Measurements from ENCODE around the gene OR10A5. TPM values are rescaled to one million over a fixed set of nuclear protein-coding genes. Genes with fewer than 3 reads are reported as not detected.

Gene OR10A5, protein sequence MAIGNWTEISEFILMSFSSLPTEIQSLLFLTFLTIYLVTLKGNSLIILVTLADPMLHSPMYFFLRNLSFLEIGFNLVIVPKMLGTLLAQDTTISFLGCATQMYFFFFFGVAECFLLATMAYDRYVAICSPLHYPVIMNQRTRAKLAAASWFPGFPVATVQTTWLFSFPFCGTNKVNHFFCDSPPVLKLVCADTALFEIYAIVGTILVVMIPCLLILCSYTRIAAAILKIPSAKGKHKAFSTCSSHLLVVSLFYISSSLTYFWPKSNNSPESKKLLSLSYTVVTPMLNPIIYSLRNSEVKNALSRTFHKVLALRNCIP
- not detected in 2 replicates for total RNA-seq

DNA sequence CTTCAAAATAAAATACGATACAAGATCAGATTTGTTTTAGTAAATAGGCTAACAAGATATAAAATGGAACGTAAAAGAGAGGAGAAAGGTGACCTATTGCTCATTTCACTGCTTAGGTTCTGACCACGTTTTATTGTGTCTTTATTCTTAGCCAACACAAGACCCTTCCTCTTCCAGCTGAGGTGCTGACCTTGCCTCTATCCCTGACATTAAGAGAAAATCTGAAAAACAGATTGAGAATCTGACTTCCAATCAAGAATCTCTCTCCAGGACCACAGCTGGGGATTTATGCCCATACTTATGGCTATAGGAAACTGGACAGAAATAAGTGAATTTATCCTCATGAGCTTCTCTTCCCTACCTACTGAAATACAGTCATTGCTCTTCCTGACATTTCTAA is at the start of gene OR10A5:
OR10A5 (plus strand) TSS at position 301 of the 400 bp plus-strand sequence; CDS start at position 301, 0 bp downstream.

DNA sequence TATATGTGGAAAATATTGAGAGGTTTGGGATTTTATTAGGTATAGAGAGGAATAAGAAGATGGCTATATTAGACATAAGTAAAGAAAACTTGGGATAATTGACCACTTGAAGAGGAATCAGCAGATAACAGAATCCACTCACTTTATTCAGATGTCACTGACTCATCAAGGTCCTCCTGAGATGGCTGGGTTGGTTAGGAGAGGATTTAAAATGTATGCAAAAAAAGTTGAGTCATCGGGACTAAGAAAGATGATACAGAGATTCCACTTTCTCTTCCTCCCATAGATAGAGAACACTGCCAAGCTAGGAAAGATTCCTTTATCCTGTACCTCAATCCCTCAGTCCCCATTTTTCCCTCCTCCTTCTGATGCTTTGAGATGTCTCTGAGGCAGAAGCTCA is 46.1 kb upstream of the OR10A5 start, which contains the start of gene OR6A2:
OR6A2 (minus strand) TSS at position 288 of the 400 bp plus-strand sequence. CDS start 3,981 bp downstream, outside the sequence.

DNA sequence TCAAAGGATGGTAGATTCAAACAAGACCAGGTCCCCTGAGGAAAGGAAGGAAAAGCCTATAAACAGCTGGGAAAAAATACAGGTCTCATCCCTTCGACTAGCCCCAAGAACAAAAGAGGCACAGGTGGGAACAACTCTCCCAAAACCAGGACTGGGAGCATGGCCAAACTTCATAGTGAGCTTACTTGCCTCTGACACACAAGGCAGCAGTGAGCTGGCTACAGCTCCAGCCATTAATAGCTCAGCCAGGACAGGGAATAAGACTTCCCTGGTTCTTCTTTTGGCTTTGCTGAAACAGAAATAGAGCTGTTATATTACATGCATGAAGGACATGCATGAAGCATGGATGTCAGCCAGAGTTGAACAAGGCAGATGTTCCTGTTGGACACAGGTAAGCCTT is 17.5 kb downstream of the OR10A5 start, which contains the start of gene OR10A2:
OR10A2 (plus strand) TSS at position 97 of the 400 bp plus-strand sequence. CDS start 6,698 bp downstream, outside the sequence.

DNA sequence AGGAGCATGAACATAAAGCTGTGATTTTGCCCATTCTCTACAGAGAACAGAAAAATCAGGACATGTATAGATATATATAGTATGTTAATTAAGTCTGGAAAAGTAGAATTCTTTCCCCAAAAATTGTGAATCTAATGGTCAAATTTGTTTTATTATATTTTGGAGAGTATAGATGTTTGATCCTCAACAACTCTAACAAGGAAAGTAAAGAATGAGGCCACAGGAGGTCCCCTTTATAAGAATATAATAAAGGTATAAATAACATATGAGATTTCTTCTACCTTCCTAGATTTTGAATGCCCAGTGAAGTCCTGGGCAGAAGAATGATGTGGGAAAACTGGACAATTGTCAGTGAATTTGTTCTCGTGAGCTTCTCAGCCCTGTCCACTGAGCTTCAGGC is 30.8 kb downstream of the OR10A5 start, which contains the start of gene OR10A4:
OR10A4 (plus strand) TSS at position 301 of the 400 bp plus-strand sequence; CDS start at position 324, 23 bp downstream.

DNA sequence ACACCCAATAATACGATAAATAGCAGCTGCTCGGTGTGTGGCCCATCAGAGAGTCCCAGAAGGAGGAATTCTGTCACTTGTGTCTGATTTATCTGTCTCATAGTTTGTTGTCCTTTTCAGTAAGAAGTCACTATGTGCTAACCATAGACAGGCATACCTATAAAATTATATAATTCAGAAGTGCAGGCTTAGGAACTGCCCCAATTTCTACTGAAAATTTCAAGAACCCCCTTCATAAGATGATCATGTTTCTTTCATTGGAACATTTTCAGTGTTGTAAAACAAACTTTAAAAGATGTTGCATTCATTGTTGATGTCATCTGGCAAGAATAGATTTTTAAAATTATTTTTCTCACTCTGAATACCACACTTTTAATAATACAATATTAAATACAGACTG is 46.9 kb downstream of the OR10A5 start, which contains the start of gene OR2D2:
OR2D2 (minus strand) TSS at position 101 of the 400 bp plus-strand sequence; CDS start at position 101, 0 bp downstream.

Other genes with a start within 250 kb of the OR10A5 start
- gene RRP8, start 242.1 kb upstream of the OR10A5 start, total RNA-seq = 12.5 and 12.8 TPM in 2 replicates
- gene ILK, start 241.9 kb upstream of the OR10A5 start, total RNA-seq = 216 and 230 TPM in 2 replicates
- 27.7 and 38.3 TPM in 2 replicates for gene TAF10, start 233.5 kb upstream of the OR10A5 start, total RNA-seq
- 69.9 and 101 TPM in 2 replicates for gene TPP1, start 226.3 kb upstream of the OR10A5 start, total RNA-seq
- gene DCHS1, start 189.9 kb upstream of the OR10A5 start, total RNA-seq = 42.3 and 53.2 TPM in 2 replicates
- gene MRPL17, start 162.3 kb upstream of the OR10A5 start, total RNA-seq = 28.4 and 39.6 TPM in 2 replicates
- 0.12 and 0.16 TPM in 2 replicates for gene OR2AG2, start 73.7 kb upstream of the OR10A5 start, total RNA-seq
- not detected in 2 replicates for gene OR2AG1, start 62.7 kb upstream of the OR10A5 start, total RNA-seq
- gene OR6A2, start 46.0 kb upstream of the OR10A5 start, total RNA-seq = 0.32 and 0.49 TPM in 2 replicates
- not detected in 2 replicates for gene OR10A2, start 17.4 kb downstream of the OR10A5 start, total RNA-seq
- gene OR10A4, start 30.9 kb downstream of the OR10A5 start, total RNA-seq = not detected in 2 replicates
- 0.32 and 0.61 TPM in 2 replicates for gene OR2D2, start 46.8 kb downstream of the OR10A5 start, total RNA-seq
- not detected in 2 replicates for gene OR2D3, start 75.3 kb downstream of the OR10A5 start, total RNA-seq
- 5.7 and 7.4 TPM in 2 replicates for gene ZNF215, start 80.7 kb downstream of the OR10A5 start, total RNA-seq
- gene ZNF214, start 174.7 kb downstream of the OR10A5 start, total RNA-seq = 2.1 and 4.7 TPM in 2 replicates
- 0.16 and 0.24 TPM in 2 replicates for gene NLRP14, start 174.8 kb downstream of the OR10A5 start, total RNA-seq
- gene RBMXL2, start 243.3 kb downstream of the OR10A5 start, total RNA-seq = 0.16 TPM in 1 of 2 replicates, not detected in the other

Data from hair follicle dermal papilla cell (primary cell).